NCI-H82 treated with DMSO at 0.1 percent for 48 hours (cell line): Measurements from ENCODE around the gene PDE6D.

Experiments used
- DNase-seq: peaks from one replicate; lab custom pipeline; 2025; ENCODE audit not compliant: unreplicated experiment; lab: John Stamatoyannopoulos, UW

The PDE6D gene

GRCh38 chr2:231780909-231781797 is at the start of gene PDE6D:
TSS of gene PDE6D (minus strand) at chr2:231781282. CDS start at chr2:231781114, 168 bp downstream.
- peak; percentile 95 for DNase-seq

- DNase-seq = no peak
Measured at GRCh38 chr2:231821908-231822307, 40.8 kb upstream of the PDE6D start.

GRCh38 chr2:231820786-231821303 is 39.8 kb upstream of the PDE6D start:
- DNase-seq = no peak

- DNase-seq = no peak
Measured at GRCh38 chr2:231819447-231820042, 38.5 kb upstream of the PDE6D start.

GRCh38 chr2:231816327-231817026 is 35.4 kb upstream of the PDE6D start:
- DNase-seq = no peak

- no peak for DNase-seq
Measured at GRCh38 chr2:231810905-231811304, 29.8 kb upstream of the PDE6D start.

GRCh38 chr2:231807020-231807419 is 25.9 kb upstream of the PDE6D start:
- DNase-seq = no peak

GRCh38 chr2:231803501-231804138 is 22.5 kb upstream of the PDE6D start:
- DNase-seq = no peak

GRCh38 chr2:231800493-231801091 is 19.5 kb upstream of the PDE6D start:
- DNase-seq = no peak

GRCh38 chr2:231795525-231796327 is 14.6 kb upstream of the PDE6D start:
- DNase-seq = no peak

- DNase-seq = no peak
Measured at GRCh38 chr2:231794383-231794782, 13.3 kb upstream of the PDE6D start.

- DNase-seq = no peak
Measured at GRCh38 chr2:231791107-231791506, 10.0 kb upstream of the PDE6D start.

GRCh38 chr2:231786917-231787292 is 5.8 kb upstream of the PDE6D start:
- no peak for DNase-seq

- DNase-seq = peak; percentile 70
Measured at GRCh38 chr2:231786177-231786916, 5.3 kb upstream of the PDE6D start, which contains the start of gene COPS7B. TSS of gene COPS7B (plus strand) at chr2:231786445. CDS start at chr2:231788571, 2,126 bp downstream.

GRCh38 chr2:231785822-231786176 is 4.7 kb upstream of the PDE6D start:
- DNase-seq = no peak

GRCh38 chr2:231785413-231785812 is 4.3 kb upstream of the PDE6D start:
- DNase-seq = no peak

- DNase-seq = no peak
Measured at GRCh38 chr2:231781798-231782726, 980 bp upstream of the PDE6D start.
